Nephron (organoid): ENCODE measurements around the gene TUSC2.

Source experiments
- H3K27ac Mint-ChIP-seq, 3 experiments: 2 replicates each; pipeline ENCODE4 v1.8.0; 2020; ENCODE audit warnings: mixed read lengths in 3 of 3, mild to moderate bottlenecking in 2 of 3, moderate library complexity in 1 of 3
- H3K27me3 Mint-ChIP-seq: 2 replicates; pipeline ENCODE4 v1.8.0; 2021; ENCODE audit warnings: low read depth, mild to moderate bottlenecking, moderate library complexity, mixed read lengths
- H3K36me3 Mint-ChIP-seq: 2 replicates; pipeline ENCODE4 v1.8.0; 2020; ENCODE audit warnings: low read depth, mixed read lengths
- H3K4me1 Mint-ChIP-seq: 2 replicates; pipeline ENCODE4 v1.8.0; 2020; ENCODE audit warnings: mixed read lengths
- H3K4me3 Mint-ChIP-seq, 3 experiments: 2 replicates each; pipeline ENCODE4 v1.8.0; 2020; ENCODE audit warnings: mild to moderate bottlenecking in 3 of 3, mixed read lengths in 3 of 3, moderate library complexity in 2 of 3
- H3K9me3 Mint-ChIP-seq: 2 replicates; pipeline ENCODE4 v1.8.0; 2020; ENCODE audit warnings: mixed read lengths
- TF ChIP-seq, protein P1 (sequence below), 3 experiments: fragments of 200-600 bp; sonication (generic); IDR thresholded peaks; one replicate each; pipeline ENCODE4 v1.5.0; 2021; ENCODE audit warnings: antibody characterized with exemption in 3 of 3; ENCODE audit not compliant: unreplicated experiment in 3 of 3

Gene TUSC2

DNA sequence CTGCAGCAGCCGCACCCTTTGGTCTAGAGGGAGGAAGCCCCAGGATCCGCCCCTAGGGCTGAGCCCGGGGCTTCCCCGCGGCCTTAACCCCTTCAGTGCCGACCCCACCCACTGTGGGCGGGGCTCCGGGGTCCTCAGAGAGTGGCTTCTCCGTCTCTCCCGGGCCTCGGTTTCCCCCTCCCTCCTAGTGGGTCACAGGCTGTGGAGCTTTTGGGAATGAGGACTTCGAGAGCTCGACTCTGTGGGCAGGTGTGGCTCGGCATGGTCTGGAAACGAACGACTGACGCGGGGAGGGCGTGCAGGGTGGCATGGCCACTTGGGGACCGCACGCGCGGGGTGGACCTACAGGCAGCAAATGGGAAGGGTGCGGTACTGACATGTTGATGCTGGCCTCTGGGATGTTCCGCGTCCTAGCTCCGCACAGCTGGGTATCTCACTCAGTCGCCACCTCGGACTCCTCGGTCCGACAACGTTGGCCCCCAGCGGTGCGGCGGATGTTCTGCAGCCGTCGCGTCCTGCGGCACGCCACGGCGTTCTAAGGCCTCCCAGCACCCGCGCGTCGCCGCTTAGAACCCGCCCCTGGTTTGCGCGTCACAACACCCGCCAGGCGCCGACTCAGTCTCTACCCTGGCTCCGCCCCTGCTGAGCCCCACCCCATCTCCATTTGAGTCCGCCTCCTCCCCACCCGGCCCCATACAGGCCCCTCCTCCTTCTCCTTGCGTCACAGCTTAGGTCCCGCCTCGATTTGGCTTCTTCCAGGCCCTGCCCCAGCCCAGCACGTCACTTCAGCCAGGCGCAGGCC lies 29.0 kb downstream of the TUSC2 start, which contains the start of the genes HYAL3 and NAA80:
TSS of gene HYAL3 (minus strand) at position 570 of the 802 bp plus-strand sequence. CDS start 3,803 bp downstream, outside the sequence.
TSS of gene NAA80 (minus strand) at position 570 of the 802 bp plus-strand sequence. CDS start 1,942 bp downstream, outside the sequence.
- TF ChIP-seq, protein P1, sequence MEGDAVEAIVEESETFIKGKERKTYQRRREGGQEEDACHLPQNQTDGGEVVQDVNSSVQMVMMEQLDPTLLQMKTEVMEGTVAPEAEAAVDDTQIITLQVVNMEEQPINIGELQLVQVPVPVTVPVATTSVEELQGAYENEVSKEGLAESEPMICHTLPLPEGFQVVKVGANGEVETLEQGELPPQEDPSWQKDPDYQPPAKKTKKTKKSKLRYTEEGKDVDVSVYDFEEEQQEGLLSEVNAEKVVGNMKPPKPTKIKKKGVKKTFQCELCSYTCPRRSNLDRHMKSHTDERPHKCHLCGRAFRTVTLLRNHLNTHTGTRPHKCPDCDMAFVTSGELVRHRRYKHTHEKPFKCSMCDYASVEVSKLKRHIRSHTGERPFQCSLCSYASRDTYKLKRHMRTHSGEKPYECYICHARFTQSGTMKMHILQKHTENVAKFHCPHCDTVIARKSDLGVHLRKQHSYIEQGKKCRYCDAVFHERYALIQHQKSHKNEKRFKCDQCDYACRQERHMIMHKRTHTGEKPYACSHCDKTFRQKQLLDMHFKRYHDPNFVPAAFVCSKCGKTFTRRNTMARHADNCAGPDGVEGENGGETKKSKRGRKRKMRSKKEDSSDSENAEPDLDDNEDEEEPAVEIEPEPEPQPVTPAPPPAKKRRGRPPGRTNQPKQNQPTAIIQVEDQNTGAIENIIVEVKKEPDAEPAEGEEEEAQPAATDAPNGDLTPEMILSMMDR (IDR thresholded peaks at IDR 0.05; ENCODE audit: unreplicated experiment in 3 of 3) = peak; percentile 14 to 41 (median 36)
- H3K9me3 Mint-ChIP-seq = no peaks in the 10 kb centered on the region
- no peaks in the 10 kb centered on the region for H3K27me3 Mint-ChIP-seq
- peak within 1 kb of the TSS; percentile 81 to 96 (median 90) for H3K27ac Mint-ChIP-seq
- no peaks in the 10 kb centered on the region for H3K36me3 Mint-ChIP-seq
- H3K4me3 Mint-ChIP-seq = peak within 1 kb of the TSS; percentile 91 to 99 (median 97)
- peaks cover 16% of the 10 kb centered on the region for H3K4me1 Mint-ChIP-seq

DNA sequence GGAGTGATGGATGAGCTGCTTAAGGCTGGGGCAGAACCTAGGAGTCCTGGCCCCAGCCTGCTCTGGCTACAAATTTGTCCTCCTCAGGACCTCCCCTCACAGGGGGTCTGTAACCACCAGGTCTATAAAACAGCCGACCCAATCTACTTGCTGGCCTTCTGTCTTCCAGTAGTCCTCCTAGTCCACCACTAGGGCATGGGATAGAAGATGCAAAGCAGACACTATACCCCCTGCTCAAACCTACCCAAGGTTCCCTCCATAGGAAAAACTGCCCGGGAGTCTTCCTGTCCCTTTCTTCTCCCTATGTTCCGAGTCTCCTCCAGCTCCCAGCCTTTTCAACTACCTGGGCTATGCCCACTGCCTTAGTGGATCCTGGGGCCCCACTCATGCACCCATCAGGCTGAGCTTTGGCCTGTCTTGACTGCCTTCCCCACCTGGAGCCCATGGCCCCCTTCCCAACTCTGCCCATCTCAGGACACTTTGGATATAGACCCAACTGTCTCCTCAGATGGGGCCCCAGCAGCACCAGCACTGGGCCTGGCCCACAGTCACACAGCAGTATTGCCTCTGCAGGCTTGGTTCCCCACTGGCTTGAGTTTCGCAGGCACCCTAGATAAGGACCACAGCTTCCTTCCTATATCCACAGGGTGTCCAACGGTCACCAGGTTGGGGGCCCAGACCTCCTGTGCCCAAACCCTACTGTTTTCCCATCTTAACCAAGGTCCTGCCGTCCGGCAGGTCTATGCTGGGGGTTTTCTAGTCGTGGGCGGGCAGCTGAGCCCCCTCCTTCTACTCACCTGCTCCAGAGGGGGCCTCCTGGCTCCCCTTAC lies 29.9 kb downstream of the TUSC2 start:
- peak overlapping the region; percentile 91 to 99 (median 97) for H3K4me3 Mint-ChIP-seq
- peaks cover 16% of the 10 kb centered on the region for H3K4me1 Mint-ChIP-seq
- TF ChIP-seq, protein P1 (IDR thresholded peaks at IDR 0.05; ENCODE audit: unreplicated experiment in 3 of 3) = no peak
- H3K9me3 Mint-ChIP-seq = no peaks in the 10 kb centered on the region
- H3K27ac Mint-ChIP-seq = peak overlapping the region in 1 of 3 experiments; percentile 41
- no peaks in the 10 kb centered on the region for H3K27me3 Mint-ChIP-seq
- no peaks in the 10 kb centered on the region for H3K36me3 Mint-ChIP-seq

DNA sequence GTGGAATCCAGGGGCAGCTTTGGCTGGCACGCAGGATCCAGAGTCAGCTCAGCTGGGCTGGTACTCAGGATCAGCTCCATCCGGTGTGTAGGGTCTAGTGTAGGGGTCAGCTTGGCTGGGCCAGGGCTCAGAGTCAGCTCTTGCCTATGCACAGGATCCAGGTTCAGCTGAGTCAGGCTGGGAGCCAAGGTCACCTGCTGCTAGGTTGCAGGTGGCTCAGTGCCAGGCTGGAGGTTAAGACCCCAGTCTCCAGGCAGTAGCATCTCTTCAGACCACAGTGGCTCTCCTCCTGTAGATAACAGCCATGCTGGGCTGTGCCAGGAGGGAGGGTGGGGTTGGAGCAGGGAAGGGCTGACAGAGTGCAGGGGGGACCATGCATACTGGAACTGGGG lies 30.6 kb downstream of the TUSC2 start:
- H3K27ac Mint-ChIP-seq = no peak overlapping the region
- no peaks in the 10 kb centered on the region for H3K36me3 Mint-ChIP-seq
- peaks cover 22% of the 10 kb centered on the region for H3K4me1 Mint-ChIP-seq
- peak overlapping the region; percentile 91 to 99 (median 97) for H3K4me3 Mint-ChIP-seq
- no peaks in the 10 kb centered on the region for H3K9me3 Mint-ChIP-seq
- peaks cover 3% of the 10 kb centered on the region for H3K27me3 Mint-ChIP-seq
- TF ChIP-seq, protein P1 (IDR thresholded peaks at IDR 0.05; ENCODE audit: unreplicated experiment in 3 of 3) = no peak

DNA sequence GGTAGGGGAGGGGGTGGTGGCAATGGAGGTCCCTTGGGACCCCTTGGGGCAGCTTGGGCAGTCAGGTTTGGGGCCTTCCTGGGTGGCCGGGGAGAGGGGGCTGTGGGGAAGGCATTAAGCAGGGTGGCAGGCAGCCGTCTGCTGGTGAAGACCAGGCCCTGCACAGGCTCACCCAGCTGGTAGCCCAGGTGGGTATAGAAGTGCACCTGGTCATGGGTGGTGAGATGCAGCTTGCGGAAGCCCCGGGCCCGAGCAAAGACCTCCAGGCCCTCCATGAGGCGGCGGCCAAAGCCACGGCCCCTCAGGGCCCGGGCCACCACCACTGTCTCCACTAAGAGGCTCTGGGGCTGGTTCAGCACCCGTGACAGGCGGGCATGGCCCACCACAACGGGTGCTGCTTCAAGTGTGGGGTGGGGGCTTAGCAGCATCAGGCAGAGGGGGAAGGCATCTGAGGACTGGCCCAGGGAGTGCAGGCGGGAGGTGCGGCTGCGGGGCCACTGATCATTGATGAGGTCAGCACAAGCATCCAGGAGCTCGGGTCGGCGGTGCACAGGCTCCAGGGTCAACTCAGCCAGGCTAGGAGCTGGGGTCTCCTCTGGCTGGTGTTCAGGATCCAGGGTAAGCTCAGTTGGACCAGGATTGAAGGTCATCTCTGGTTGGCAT lies 31.2 kb downstream of the TUSC2 start:
- TF ChIP-seq, protein P1 (IDR thresholded peaks at IDR 0.05; ENCODE audit: unreplicated experiment in 3 of 3) = no peak
- peaks cover 3% of the 10 kb centered on the region for H3K27me3 Mint-ChIP-seq
- H3K36me3 Mint-ChIP-seq = no peaks in the 10 kb centered on the region
- peaks cover 24% of the 10 kb centered on the region for H3K4me1 Mint-ChIP-seq
- H3K9me3 Mint-ChIP-seq = no peaks in the 10 kb centered on the region
- no peak overlapping the region for H3K27ac Mint-ChIP-seq
- H3K4me3 Mint-ChIP-seq = peak overlapping the region; percentile 48 to 99 (median 97)

GRCh38 chr3:50295553-50296431 lies 32.2 kb downstream of the TUSC2 start:
- Mint-ChIP-seq H3K4me1 (peaks cover 30% of the 10 kb centered on the region), H3K36me3 (no peaks in the 10 kb centered on the region), H3K27ac (no peak overlapping the region), H3K9me3 (no peaks in the 10 kb centered on the region), H3K27me3 (peaks cover 3% of the 10 kb centered on the region), H3K4me3 (peak overlapping the region in 2 of 3 experiments; percentile 7 to 41)
- TF ChIP-seq, protein P1 (IDR thresholded peaks at IDR 0.05; ENCODE audit: unreplicated experiment in 3 of 3) = no peak
